Liver (tissue), 9 donors: Measurements from ENCODE around the gene CXCR6. TPM values are rescaled to one million over a fixed set of nuclear protein-coding genes. Genes with fewer than 3 reads are reported as not detected.

Source experiments
- DNase-seq: peaks from one replicate; pipeline ENCODE4 v3.0.0-alpha.2; 2017; ENCODE audit warnings: low spot score
- H3K27ac ChIP-seq, 2 donors: one replicate each; pipeline ENCODE4 v1.7.0; 2013; ENCODE audit warnings: inconsistent platforms in 2 of 2, low read length in 2 of 2, control low read depth in 1 of 2, low read depth in 1 of 2, mild to moderate bottlenecking in 1 of 2
- H3K27me3 ChIP-seq, 4 donors: one replicate each; pipeline versions ENCODE4 v1.6.1 to v1.7.0; 2013; ENCODE audit warnings: low read length in 3 of 4, inconsistent platforms in 1 of 4, mild to moderate bottlenecking in 1 of 4, moderate library complexity in 1 of 4; ENCODE audit not compliant: control insufficient read depth in 4 of 4, insufficient read depth in 4 of 4
- H3K36me3 ChIP-seq, 4 donors: one replicate each; pipeline versions ENCODE4 v1.6.1 to v1.7.0; 2013; ENCODE audit warnings: low read length in 3 of 4, mild to moderate bottlenecking in 3 of 4, low read depth in 1 of 4, moderate library complexity in 1 of 4; ENCODE audit not compliant: control insufficient read depth in 4 of 4, insufficient read depth in 3 of 4
- H3K4me1 ChIP-seq, 4 donors: one replicate each; pipeline versions ENCODE4 v1.6.1 to v1.7.0; 2013; ENCODE audit warnings: low read length in 3 of 4, mild to moderate bottlenecking in 3 of 4, moderate library complexity in 1 of 4; ENCODE audit not compliant: control insufficient read depth in 4 of 4, insufficient read depth in 4 of 4
- H3K4me3 ChIP-seq, 3 donors: one replicate each; pipeline versions ENCODE4 v1.6.1 to v1.7.0; 2013; ENCODE audit warnings: low read length in 3 of 3, control low read depth in 1 of 3, low read depth in 1 of 3, mild to moderate bottlenecking in 1 of 3
- H3K9ac ChIP-seq, 2 donors: one replicate each; pipeline ENCODE4 v1.7.0; 2013; ENCODE audit warnings: low read length in 2 of 2, mild to moderate bottlenecking in 2 of 2, moderate library complexity in 2 of 2, control low read depth in 1 of 2, low read depth in 1 of 2
- H3K9me3 ChIP-seq, 4 donors: one replicate each; pipeline versions ENCODE4 v1.6.1 to v1.7.0; 2013; ENCODE audit warnings: low read length in 3 of 4; ENCODE audit not compliant: control insufficient read depth in 4 of 4
- ATF3 ChIP-seq: IDR thresholded peaks from 2 replicates; pipeline ENCODE4 v1.6.1; 2016; ENCODE audit warnings: antibody characterized with exemption
- CTCF ChIP-seq: fragments of 150-350 bp; IDR thresholded peaks from 2 replicates; pipeline ENCODE4 v1.5.1; 2017; ENCODE audit warnings: improper control_type of control experiment, low read depth, low read length; ENCODE audit not compliant: missing input control
- EGR1 ChIP-seq, 2 donors: IDR thresholded peaks; 2 replicates each; pipeline ENCODE4 v1.6.1; 2016 to 2018; ENCODE audit warnings: antibody characterized with exemption in 2 of 2, low read depth in 2 of 2
- FOXA1 ChIP-seq: IDR thresholded peaks from 2 replicates; pipeline ENCODE4 v1.6.1; 2016; ENCODE audit warnings: antibody characterized with exemption
- FOXA2 ChIP-seq: IDR thresholded peaks from 2 replicates; pipeline ENCODE4 v1.6.1; 2016; ENCODE audit warnings: antibody characterized with exemption
- GABPA ChIP-seq, 2 donors: IDR thresholded peaks in 1 of 2; conservative IDR thresholded peaks in 1 of 2; 2 replicates each; pipeline ENCODE4 v1.6.1; 2016; ENCODE audit warnings: antibody characterized with exemption in 2 of 2, mild to moderate bottlenecking in 1 of 2, moderate library complexity in 1 of 2
- HNF4A ChIP-seq, 2 donors: conservative IDR thresholded peaks; 2 replicates each; pipeline ENCODE4 v1.6.1; 2016; ENCODE audit warnings: antibody characterized with exemption in 2 of 2, mild to moderate bottlenecking in 2 of 2
- MAX ChIP-seq: IDR thresholded peaks from 2 replicates; pipeline ENCODE4 v1.6.1; 2016; ENCODE audit warnings: antibody characterized with exemption
- NR2F2 ChIP-seq: IDR thresholded peaks from 2 replicates; pipeline ENCODE4 v1.6.1; 2016; ENCODE audit warnings: antibody characterized with exemption
- RAD21 ChIP-seq, 2 donors: IDR thresholded peaks; 2 replicates each; pipeline ENCODE4 v1.6.1; 2016; ENCODE audit warnings: antibody characterized with exemption in 2 of 2, mild to moderate bottlenecking in 2 of 2
- REST ChIP-seq: IDR thresholded peaks from 2 replicates; pipeline ENCODE4 v1.6.1; 2016; ENCODE audit warnings: antibody characterized with exemption, mild to moderate bottlenecking
- TAF1 ChIP-seq: conservative IDR thresholded peaks from 2 replicates; pipeline ENCODE4 v1.6.1; 2016; ENCODE audit warnings: antibody characterized with exemption, mild to moderate bottlenecking
- ZBTB33 ChIP-seq: IDR thresholded peaks from 2 replicates; pipeline ENCODE4 v1.6.1; 2016; ENCODE audit warnings: antibody characterized with exemption
- WGBS: extraction: QIAGEN DNeasy Blood & Tissue Kit; methylation state at CpG from one replicate; pipeline ENCODE4 v1.1.7; 2013; 5-methylcytosine and 5-hydroxymethylcytosine counted together
- polyA plus RNA-seq, 2 donors: library from polyadenylated mRNA; stranded (reverse) in 1 of 2; unstranded in 1 of 2; fragments of 200-250 nt in 1 of 2; fragments of >200 nt in 1 of 2; fragmentation: Nextera tagmentation in 1 of 2; extraction: Ambion mirVana in 1 of 2; gene quantifications; one replicate each; pipeline versions ENCODE4 v1.2.1 to v1.2.3, GENCODE V29; 2013 to 2015
- total RNA-seq, 2 donors: library from RNA; depleted of rRNA; stranded (reverse); fragments of >200 nt; gene quantifications; one replicate each; pipeline ENCODE4 v1.2.3, GENCODE V29; 2014
- donor health status: healthy.
- donor health status: healthy.
- donor health status: healthy.
- donor health status: healthy.
- donor health status: healthy.

Gene CXCR6
- total and polyA plus RNA-seq, 4 donors, result 0.60 to 2.9 (median 0.96) TPM

- no peak for TF ChIP-seq GABPA (IDR thresholded peaks at IDR 0.05 in 1 of 2, conservative IDR thresholded peaks at IDR 0.05 in 1 of 2)
Observed at GRCh38 chr3:45980819-45981218, 37.6 kb downstream of the CXCR6 start (continued).

- Histone ChIP-seq H3K9me3 (no peaks in the 10 kb centered on the region), H3K4me1 (peaks cover 14 to 24% (median 18%) of the 10 kb centered on the region in 4 donors), H3K27ac (no peak overlapping the region), H3K36me3 (peaks cover 2 to 57% (median 37%) of the 10 kb centered on the region in 4 donors), H3K27me3 (no peaks in the 10 kb centered on the region), H3K4me3 (no peak overlapping the region), H3K9ac (no peak overlapping the region)
- 77% methylated on average over 2 of the region's 2 CpGs for WGBS
- DNase-seq, result no peak
- TF ChIP-seq ATF3, result no peak
- TF ChIP-seq FOXA2, result no peak
- TF ChIP-seq GABPA (IDR thresholded peaks at IDR 0.05 in 1 of 2, conservative IDR thresholded peaks at IDR 0.05 in 1 of 2), result no peak
- TF ChIP-seq CTCF, result no peak
- no peak for TF ChIP-seq ZBTB33
- no peak for TF ChIP-seq MAX
- TF ChIP-seq HNF4A (conservative IDR thresholded peaks at IDR 0.05), result no peak
- TF ChIP-seq TAF1, result no peak
- TF ChIP-seq REST, result no peak
Observed at GRCh38 chr3:45981346-45982074, 38.2 kb downstream of the CXCR6 start.

- Histone ChIP-seq H3K9ac (no peak overlapping the region), H3K9me3 (no peaks in the 10 kb centered on the region), H3K27me3 (no peaks in the 10 kb centered on the region), H3K27ac (no peak overlapping the region), H3K36me3 (peaks cover 0 to 39% (median 31%) of the 10 kb centered on the region in 4 donors), H3K4me1 (peaks cover 26 to 46% (median 36%) of the 10 kb centered on the region in 4 donors), H3K4me3 (no peak overlapping the region)
- no peak for DNase-seq
- 85% methylated on average over 3 of the region's 3 CpGs for WGBS
- TF ChIP-seq EGR1 (IDR thresholded peaks at IDR 0.05; ENCODE audit: low read depth in 2 of 2) (no peak), MAX (no peak), RAD21 (IDR thresholded peaks at IDR 0.05) (no peak), NR2F2 (no peak), CTCF (no peak), FOXA1 (no peak), REST (no peak)
Observed at GRCh38 chr3:45983770-45984169, 40.5 kb downstream of the CXCR6 start.
